Activated CD8-positive, alpha-beta memory T cell treated with anti-CD3 and anti-CD28 coated beads, Interleukin-2, amount 50 U/mL, for 24 hours (primary cell): ENCODE results near the gene CABP5.

ENCODE experiments used
- DNase-seq: peaks from one replicate; pipeline ENCODE4 v3.0.0-alpha.2; 2020; ENCODE audit errors: extremely low read depth

The CABP5 gene

GRCh38 chr19:48030073-48030472, 13.8 kb downstream of the CABP5 start:
- DNase-seq: no peak

- no peak for DNase-seq
Measured at GRCh38 chr19:48029431-48029830, 14.4 kb downstream of the CABP5 start.

GRCh38 chr19:48025480-48025879, 18.4 kb downstream of the CABP5 start:
- no peak for DNase-seq

GRCh38 chr19:48023518-48023917, 20.4 kb downstream of the CABP5 start:
- no peak for DNase-seq

GRCh38 chr19:48023011-48023410, 20.9 kb downstream of the CABP5 start:
- DNase-seq: no peak

GRCh38 chr19:48020686-48021085, 23.2 kb downstream of the CABP5 start:
- no peak for DNase-seq

- no peak for DNase-seq
Measured at GRCh38 chr19:48010932-48011758, 32.7 kb downstream of the CABP5 start.

- DNase-seq: no peak
Measured at GRCh38 chr19:48006762-48007161, 37.1 kb downstream of the CABP5 start.

- DNase-seq: no peak
Measured at GRCh38 chr19:48004236-48004635, 39.6 kb downstream of the CABP5 start.

GRCh38 chr19:48000846-48001245, 43.0 kb downstream of the CABP5 start:
- DNase-seq: no peak

GRCh38 chr19:47998800-47999199, 45.1 kb downstream of the CABP5 start:
- no peak for DNase-seq

- no peak for DNase-seq
Measured at GRCh38 chr19:47996230-47996727, 47.6 kb downstream of the CABP5 start.

- DNase-seq: no peak
Measured at GRCh38 chr19:47994209-47994802, 49.6 kb downstream of the CABP5 start, which contains the start of gene ELSPBP1. ELSPBP1 (plus strand) TSS chr19:47994632; CDS start chr19:48008668, 14,036 bp downstream.

- no peak for DNase-seq
Measured at GRCh38 chr19:47992070-47992469, 51.8 kb downstream of the CABP5 start, which contains the start of gene BSPH1. BSPH1 (minus strand) TSS chr19:47992170; CDS start chr19:47992081, 89 bp downstream.

- no peak for DNase-seq
Measured at GRCh38 chr19:47991191-47991808, 52.6 kb downstream of the CABP5 start.
